Thymus (tissue), 11 donors: ENCODE results near the gene CAPN14. TPM values are rescaled to one million over a fixed set of nuclear protein-coding genes. Genes with fewer than 3 reads are reported as not detected.

Source experiments
- DNase-seq, 9 donors: peaks; one replicate each; pipeline ENCODE4 v3.0.0-alpha.2; 2013; ENCODE audit warnings: low spot score in 9 of 9, low read depth in 6 of 9, missing footprints in 1 of 9
- H3K27ac ChIP-seq, 2 donors: one replicate each; pipeline ENCODE4 v1.5.1; 2013; ENCODE audit warnings: control low read depth in 1 of 2, low read depth in 1 of 2, low read length in 1 of 2, mild to moderate bottlenecking in 1 of 2, moderate library complexity in 1 of 2
- H3K27me3 ChIP-seq, 2 donors: one replicate each; pipeline ENCODE4 v1.5.1; 2013; ENCODE audit warnings: low read length in 1 of 2; ENCODE audit not compliant: control insufficient read depth in 2 of 2, insufficient read depth in 1 of 2
- H3K36me3 ChIP-seq, 2 donors: one replicate each; pipeline ENCODE4 v1.5.1; 2013; ENCODE audit warnings: low read length in 1 of 2, mild to moderate bottlenecking in 1 of 2, moderate library complexity in 1 of 2; ENCODE audit not compliant: control insufficient read depth in 2 of 2, insufficient read depth in 2 of 2
- H3K4me1 ChIP-seq, 2 donors: one replicate each; pipeline ENCODE4 v1.5.1; 2013; ENCODE audit warnings: low read length in 2 of 2; ENCODE audit not compliant: control insufficient read depth in 2 of 2, insufficient read depth in 2 of 2
- H3K4me3 ChIP-seq, 2 donors: one replicate each; pipeline ENCODE4 v1.5.1; 2013; ENCODE audit warnings: low read length in 2 of 2, control low read depth in 1 of 2, mild to moderate bottlenecking in 1 of 2
- H3K9me3 ChIP-seq, 2 donors: one replicate each; pipeline ENCODE4 v1.5.1; 2013; ENCODE audit warnings: low read length in 1 of 2, mild to moderate bottlenecking in 1 of 2; ENCODE audit not compliant: control insufficient read depth in 2 of 2, insufficient read depth in 1 of 2
- WGBS: extraction: QIAGEN DNeasy Blood & Tissue Kit; methylation state at CpG from one replicate; pipeline ENCODE4 v1.1.7; 2013; 5-methylcytosine and 5-hydroxymethylcytosine counted together
- polyA plus RNA-seq: library from polyadenylated mRNA; stranded (reverse); fragments of 200-250 nt; gene quantifications from one replicate; pipeline ENCODE4 v1.2.3, GENCODE V29; 2013
- total RNA-seq: library from RNA; stranded (reverse); fragments of 120-200 nt; gene quantifications from one replicate; pipeline ENCODE4 v1.2.4, GENCODE V29; 2013
- donor health status: healthy.

CAPN14 gene
- total and polyA plus RNA-seq, 2 donors = 0.52 to 0.62 TPM

- Histone ChIP-seq H3K4me1 (no peaks in the 10 kb centered on the region), H3K27ac (no peak overlapping the region), H3K27me3 (no peaks in the 10 kb centered on the region), H3K9me3 (no peaks in the 10 kb centered on the region), H3K4me3 (no peak overlapping the region), H3K36me3 (no peaks in the 10 kb centered on the region)
- 93% methylated on average over 10 of the region's 10 CpGs for WGBS
- no peak for DNase-seq
These were observed 40.6 kb downstream of the CAPN14 start for GRCh38 chr2:31176742-31177141.

DNA sequence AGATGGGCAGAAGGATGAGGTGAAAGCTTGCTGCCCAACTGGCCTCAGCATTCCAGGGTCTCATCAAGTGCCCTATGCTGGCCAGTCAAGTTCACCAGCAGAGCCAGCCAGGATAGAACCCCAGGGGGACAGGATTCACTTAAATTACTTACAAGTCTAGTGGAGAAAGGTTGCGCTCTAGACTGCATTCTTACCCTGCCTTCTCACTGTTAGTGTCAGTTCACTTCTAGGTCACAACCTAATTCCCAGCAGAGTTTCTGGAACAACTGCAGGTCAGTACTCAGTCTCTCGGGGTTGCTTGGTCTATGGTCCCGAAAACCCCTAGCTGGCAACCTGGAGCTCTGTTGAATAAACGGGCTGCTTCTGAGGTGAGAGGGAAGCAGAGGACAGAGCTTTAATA lies 46.2 kb downstream of the CAPN14 start:
- DNase-seq = no peak
- Histone ChIP-seq H3K4me1 (peaks cover 0 to 14% of the 10 kb centered on the region in 2 donors), H3K36me3 (no peaks in the 10 kb centered on the region), H3K9me3 (no peaks in the 10 kb centered on the region), H3K27ac (no peak overlapping the region), H3K4me3 (no peak overlapping the region), H3K27me3 (no peaks in the 10 kb centered on the region)
- WGBS = 97% methylated on average over 4 of the region's 4 CpGs

GRCh38 chr2:31170071-31170698 lies 47.1 kb downstream of the CAPN14 start:
- WGBS = under 1% methylated on average over 4 of the region's 4 CpGs

DNA sequence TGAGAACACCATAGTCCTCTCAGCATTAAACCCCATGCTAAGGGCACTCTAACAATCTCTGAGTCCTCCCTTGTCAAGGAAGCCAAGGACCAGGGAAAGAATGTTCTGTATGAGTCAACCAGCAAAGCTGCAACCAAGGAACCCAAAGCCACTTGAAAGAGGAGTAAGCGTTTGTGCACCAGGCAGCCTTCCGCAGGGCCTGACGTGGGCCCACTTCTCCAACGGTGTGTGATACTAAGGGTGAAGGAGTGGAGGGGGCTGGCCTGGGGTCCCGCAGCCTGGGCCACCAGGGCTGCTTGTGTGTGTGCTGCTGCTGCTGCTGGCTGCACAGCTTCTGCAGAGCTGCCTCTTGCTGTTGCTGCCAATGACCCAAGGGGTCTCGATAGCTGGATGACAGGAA lies 49.0 kb downstream of the CAPN14 start:
- H3K9me3 ChIP-seq = no peaks in the 10 kb centered on the region
- H3K27ac ChIP-seq = no peak overlapping the region
- H3K4me3 ChIP-seq = no peak overlapping the region
- 51% methylated on average over 6 of the region's 6 CpGs for WGBS
- H3K36me3 ChIP-seq = no peaks in the 10 kb centered on the region
- H3K4me1 ChIP-seq = peaks cover 0 to 14% of the 10 kb centered on the region in 2 donors
- peak in 7 of 9 donors; percentile 7 to 68 (median 27) for DNase-seq
- no peaks in the 10 kb centered on the region for H3K27me3 ChIP-seq

More at GRCh38 chr2:31170071-31170698, 47.1 kb downstream of the CAPN14 start:
- Histone ChIP-seq H3K27ac (no peak overlapping the region), H3K9me3 (no peaks in the 10 kb centered on the region), H3K4me3 (no peak overlapping the region), H3K36me3 (no peaks in the 10 kb centered on the region), H3K4me1 (peaks cover 0 to 14% of the 10 kb centered on the region in 2 donors), H3K27me3 (no peaks in the 10 kb centered on the region)
- DNase-seq = peak; percentile 27 to 78 (median 50)

GRCh38 chr2:31166925-31167324 lies 50.4 kb downstream of the CAPN14 start:
- Histone ChIP-seq H3K27me3 (no peaks in the 10 kb centered on the region), H3K36me3 (no peaks in the 10 kb centered on the region), H3K4me3 (no peak overlapping the region), H3K27ac (no peak overlapping the region), H3K9me3 (no peaks in the 10 kb centered on the region), H3K4me1 (peaks cover 0 to 14% of the 10 kb centered on the region in 2 donors)
- 94% methylated on average over 1 of the region's 1 CpG for WGBS
- DNase-seq = peak in 1 of 9 donors; percentile 4

- Histone ChIP-seq H3K27me3 (no peaks in the 10 kb centered on the region), H3K9me3 (no peaks in the 10 kb centered on the region), H3K4me3 (no peak overlapping the region), H3K36me3 (no peaks in the 10 kb centered on the region), H3K4me1 (peaks cover 0 to 6% of the 10 kb centered on the region in 2 donors), H3K27ac (no peak overlapping the region)
- no peak for DNase-seq
- WGBS = 95% methylated on average over 6 of the region's 6 CpGs
These were observed 54.2 kb downstream of the CAPN14 start for GRCh38 chr2:31163011-31163539.

DNA sequence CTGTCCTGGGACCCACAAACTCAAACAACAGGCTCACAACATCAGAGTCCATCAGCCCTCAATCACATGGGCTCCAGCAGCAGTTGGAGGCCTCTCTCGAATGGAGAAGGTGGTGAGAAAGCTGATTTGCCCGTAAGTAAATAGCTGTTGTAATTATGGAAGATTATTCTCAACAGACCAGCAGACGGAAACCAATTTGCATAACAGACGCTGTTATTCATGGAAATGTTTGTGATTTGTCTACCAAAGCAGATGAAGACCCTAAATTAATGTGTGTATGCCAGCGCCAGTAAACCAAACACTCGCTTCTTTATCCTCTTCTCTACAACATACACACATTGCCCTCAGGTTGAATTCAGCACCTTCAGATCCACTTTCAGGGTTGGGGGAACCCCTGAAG lies 55.7 kb downstream of the CAPN14 start:
- no peak for DNase-seq
- H3K4me3 ChIP-seq = no peak overlapping the region
- H3K4me1 ChIP-seq = no peaks in the 10 kb centered on the region
- H3K36me3 ChIP-seq = no peaks in the 10 kb centered on the region
- H3K27ac ChIP-seq = no peak overlapping the region
- no peaks in the 10 kb centered on the region for H3K27me3 ChIP-seq
- H3K9me3 ChIP-seq = no peaks in the 10 kb centered on the region
- 96% methylated on average over 6 of the region's 6 CpGs for WGBS

DNA sequence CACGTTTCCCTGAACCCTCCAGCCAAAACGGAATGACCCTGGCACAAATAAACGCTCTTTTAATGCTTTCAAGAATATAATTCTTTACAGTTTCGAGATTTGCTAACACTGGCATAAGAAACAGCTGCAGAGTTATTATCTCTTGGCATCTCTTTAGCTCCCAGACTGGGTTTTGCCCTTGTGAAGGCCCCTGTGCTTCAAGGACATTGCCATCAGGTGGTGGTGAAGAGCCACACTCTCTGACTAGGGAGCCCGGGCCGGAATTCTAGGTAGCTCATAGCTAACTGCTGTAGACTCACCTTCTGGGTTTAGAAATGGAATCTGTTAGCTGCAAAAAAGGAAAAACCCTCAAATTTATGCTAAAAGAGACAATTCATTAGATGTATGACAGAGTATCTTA lies 65.8 kb downstream of the CAPN14 start:
- Histone ChIP-seq H3K36me3 (no peaks in the 10 kb centered on the region), H3K9me3 (no peaks in the 10 kb centered on the region), H3K27me3 (no peaks in the 10 kb centered on the region), H3K4me3 (no peak overlapping the region), H3K4me1 (no peaks in the 10 kb centered on the region), H3K27ac (no peak overlapping the region)
- DNase-seq = peak in 1 of 9 donors; percentile 9
- 92% methylated on average over 6 of the region's 6 CpGs for WGBS

- Histone ChIP-seq H3K27me3 (no peaks in the 10 kb centered on the region), H3K36me3 (no peaks in the 10 kb centered on the region), H3K4me3 (no peak overlapping the region), H3K4me1 (no peaks in the 10 kb centered on the region), H3K9me3 (no peaks in the 10 kb centered on the region), H3K27ac (no peak overlapping the region)
- no peak for DNase-seq
- WGBS = 92% methylated on average over 6 of the region's 6 CpGs
These were observed 67.1 kb downstream of the CAPN14 start for GRCh38 chr2:31150120-31150670.
